ENCODE data around the gene SNX25.

Gene SNX25

DNA sequence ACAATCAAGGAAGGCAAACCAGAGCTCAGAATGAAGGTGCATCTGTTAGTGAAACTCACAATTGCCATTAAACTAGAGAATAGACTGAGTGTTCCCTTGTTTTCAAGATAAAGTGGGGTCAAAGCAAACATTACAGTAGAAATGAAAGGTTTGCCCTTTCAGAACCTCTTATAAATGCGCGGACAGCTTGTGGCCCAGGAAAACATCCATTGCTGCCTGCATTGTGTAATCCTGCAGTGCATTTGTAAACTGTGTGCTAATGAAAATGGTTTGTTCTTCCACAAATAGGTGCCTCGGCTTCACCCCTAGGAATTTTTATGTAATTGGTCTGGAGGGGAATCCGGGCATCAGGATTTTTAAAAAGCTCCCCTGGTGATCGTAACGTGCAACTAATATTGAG is 62.8 kb downstream of the SNX25 start:
- TF ChIP-seq, protein P1, sequence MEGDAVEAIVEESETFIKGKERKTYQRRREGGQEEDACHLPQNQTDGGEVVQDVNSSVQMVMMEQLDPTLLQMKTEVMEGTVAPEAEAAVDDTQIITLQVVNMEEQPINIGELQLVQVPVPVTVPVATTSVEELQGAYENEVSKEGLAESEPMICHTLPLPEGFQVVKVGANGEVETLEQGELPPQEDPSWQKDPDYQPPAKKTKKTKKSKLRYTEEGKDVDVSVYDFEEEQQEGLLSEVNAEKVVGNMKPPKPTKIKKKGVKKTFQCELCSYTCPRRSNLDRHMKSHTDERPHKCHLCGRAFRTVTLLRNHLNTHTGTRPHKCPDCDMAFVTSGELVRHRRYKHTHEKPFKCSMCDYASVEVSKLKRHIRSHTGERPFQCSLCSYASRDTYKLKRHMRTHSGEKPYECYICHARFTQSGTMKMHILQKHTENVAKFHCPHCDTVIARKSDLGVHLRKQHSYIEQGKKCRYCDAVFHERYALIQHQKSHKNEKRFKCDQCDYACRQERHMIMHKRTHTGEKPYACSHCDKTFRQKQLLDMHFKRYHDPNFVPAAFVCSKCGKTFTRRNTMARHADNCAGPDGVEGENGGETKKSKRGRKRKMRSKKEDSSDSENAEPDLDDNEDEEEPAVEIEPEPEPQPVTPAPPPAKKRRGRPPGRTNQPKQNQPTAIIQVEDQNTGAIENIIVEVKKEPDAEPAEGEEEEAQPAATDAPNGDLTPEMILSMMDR (IDR thresholded peaks at IDR 0.05; ENCODE audit: low read depth, low read length): no peak

DNA sequence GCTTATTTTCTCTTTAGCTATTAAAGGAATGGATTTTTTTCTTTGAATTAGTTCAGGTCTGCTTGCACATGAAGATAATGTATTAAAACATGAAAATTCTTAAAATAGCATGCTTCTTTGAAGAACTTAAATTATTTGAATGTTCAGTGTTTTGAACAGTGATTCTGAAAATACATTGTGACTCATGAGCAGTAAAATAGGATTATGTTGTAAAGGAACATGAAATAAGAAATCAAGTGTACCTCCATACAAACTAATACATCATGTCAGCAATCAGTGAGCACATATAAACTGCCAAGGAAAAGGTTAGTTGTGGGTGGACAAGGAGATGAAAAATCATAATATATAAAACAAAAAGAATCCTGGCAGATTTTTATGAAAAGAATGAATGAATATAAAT is 66.1 kb downstream of the SNX25 start:
- DNase-seq (ENCODE audit: low read depth in 2 of 2): no peak
- TF ChIP-seq, protein P1 (IDR thresholded peaks at IDR 0.05; ENCODE audit: low read depth, low read length): no peak
- H3K4me3 ChIP-seq (replicated peaks in 1 of 2; ENCODE audit: low read depth in 2 of 2, low read length in 2 of 2): no peak overlapping the region

More for the DNA sequence above, 62.8 kb downstream of the SNX25 start:
- no peak for DNase-seq (ENCODE audit: low read depth in 2 of 2)
- H3K4me3 ChIP-seq (replicated peaks in 1 of 2; ENCODE audit: low read depth in 2 of 2, low read length in 2 of 2): no peak overlapping the region

DNA sequence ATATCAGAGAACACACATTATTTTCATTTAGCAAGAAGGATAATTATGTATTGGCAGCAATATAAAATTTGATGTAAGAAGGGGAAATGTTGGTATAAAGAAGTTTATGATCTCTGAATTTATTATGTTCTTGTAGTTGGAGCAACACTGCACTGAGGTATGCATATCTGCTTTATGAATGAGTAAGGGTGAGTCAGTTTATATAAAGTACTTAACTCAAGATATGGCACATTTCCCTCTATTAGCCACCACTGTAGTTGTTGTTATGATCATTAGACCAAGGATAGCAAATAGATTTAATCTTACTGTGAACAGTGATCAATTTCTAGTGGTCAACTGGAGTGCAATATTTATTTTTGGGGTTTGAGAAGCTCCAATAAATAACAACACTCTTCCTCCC is 66.6 kb downstream of the SNX25 start:
- DNase-seq (ENCODE audit: low read depth in 2 of 2): peak; percentile 25 to 63
- TF ChIP-seq, protein P1 (IDR thresholded peaks at IDR 0.05; ENCODE audit: low read depth, low read length): no peak
- no peak overlapping the region for H3K4me3 ChIP-seq (replicated peaks in 1 of 2; ENCODE audit: low read depth in 2 of 2, low read length in 2 of 2)

DNA sequence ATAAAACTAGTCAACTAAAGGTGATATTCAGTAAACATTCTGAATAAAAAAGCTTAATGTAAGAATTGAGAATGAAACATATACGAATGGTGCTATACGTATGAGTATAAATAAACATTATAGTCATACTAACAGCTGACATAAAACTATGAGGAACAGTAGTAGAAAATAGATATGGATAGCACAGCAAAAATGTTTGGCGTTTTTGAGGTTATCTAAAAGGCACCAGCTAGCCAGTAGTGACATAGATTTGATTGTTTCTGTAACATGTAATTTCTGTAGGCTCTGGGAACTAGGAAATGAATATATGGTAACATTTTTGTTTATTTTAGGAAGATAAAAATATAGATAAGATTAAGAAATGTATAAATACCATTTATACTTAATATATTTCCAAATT is 69.3 kb downstream of the SNX25 start:
- H3K4me3 ChIP-seq (replicated peaks in 1 of 2; ENCODE audit: low read depth in 2 of 2, low read length in 2 of 2): no peak overlapping the region
- DNase-seq (ENCODE audit: low read depth in 2 of 2): no peak
- TF ChIP-seq, protein P1 (IDR thresholded peaks at IDR 0.05; ENCODE audit: low read depth, low read length): no peak

DNA sequence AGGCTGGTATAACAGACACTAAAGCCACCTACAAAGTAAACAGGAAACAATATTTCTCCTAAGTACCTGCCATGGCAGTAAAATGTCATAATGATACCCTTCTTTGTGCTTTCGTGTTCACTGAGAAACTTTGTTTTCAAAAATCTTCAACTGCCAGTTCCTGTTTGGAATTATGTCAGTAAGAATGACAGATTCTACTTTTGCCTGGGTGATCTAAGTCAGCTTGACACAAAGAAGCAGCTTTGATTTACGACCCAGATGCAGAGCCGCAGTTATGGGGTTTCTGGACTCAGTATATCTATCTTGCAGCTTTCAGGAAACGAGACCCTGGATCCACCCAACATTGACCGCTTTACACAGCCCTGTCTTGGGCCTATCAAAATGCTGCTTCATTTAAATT is 71.2 kb downstream of the SNX25 start:
- TF ChIP-seq, protein P1 (IDR thresholded peaks at IDR 0.05; ENCODE audit: low read depth, low read length): no peak
- DNase-seq (ENCODE audit: low read depth in 2 of 2): no peak
- H3K4me3 ChIP-seq (replicated peaks in 1 of 2; ENCODE audit: low read depth in 2 of 2, low read length in 2 of 2): no peak overlapping the region

DNA sequence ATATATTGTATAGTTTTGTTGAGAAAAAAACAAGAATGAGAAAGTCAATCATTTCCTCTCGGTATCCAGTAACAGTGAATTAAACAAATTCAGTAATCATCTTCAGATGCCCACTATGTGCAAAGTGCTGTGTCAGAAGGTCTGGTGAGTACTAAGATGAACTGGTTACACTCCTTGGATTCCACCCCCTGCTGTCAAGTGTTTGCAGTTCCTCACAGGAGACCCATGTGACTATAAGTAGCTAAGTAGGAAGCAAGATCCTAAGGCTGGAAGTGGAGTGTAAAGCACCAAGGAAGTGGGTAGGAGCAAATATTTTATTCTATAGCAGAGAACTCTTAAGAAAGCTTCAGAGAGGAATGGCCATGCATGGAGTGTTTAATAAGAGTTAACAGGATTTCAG is 73.6 kb downstream of the SNX25 start:
- no peak overlapping the region for H3K4me3 ChIP-seq (replicated peaks in 1 of 2; ENCODE audit: low read depth in 2 of 2, low read length in 2 of 2)
- peak; percentile 21 to 24 for DNase-seq (ENCODE audit: low read depth in 2 of 2)
- TF ChIP-seq, protein P1 (IDR thresholded peaks at IDR 0.05; ENCODE audit: low read depth, low read length): no peak

DNA sequence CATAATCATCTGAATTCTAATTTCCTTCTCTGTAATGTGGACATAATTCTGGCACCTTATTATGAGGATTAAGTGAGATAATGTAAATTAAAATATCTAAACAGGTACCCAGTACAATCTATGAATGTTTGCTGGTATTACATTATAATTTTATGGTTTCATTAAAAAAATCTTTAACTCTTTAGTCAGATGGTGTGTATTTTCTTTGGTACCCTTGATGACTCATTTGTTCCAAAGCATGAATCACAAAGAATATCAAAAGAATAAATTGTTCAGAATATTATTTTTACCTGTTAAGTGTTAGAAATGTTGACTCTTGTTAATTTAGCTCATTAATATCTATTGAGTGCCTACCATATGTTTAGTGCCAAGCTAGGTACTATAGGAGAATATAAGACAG is 74.3 kb downstream of the SNX25 start:
- H3K4me3 ChIP-seq (replicated peaks in 1 of 2; ENCODE audit: low read depth in 2 of 2, low read length in 2 of 2): no peak overlapping the region
- peak; percentile 34 to 67 for DNase-seq (ENCODE audit: low read depth in 2 of 2)
- TF ChIP-seq, protein P1 (IDR thresholded peaks at IDR 0.05; ENCODE audit: low read depth, low read length): no peak
